ENCODE measurements around the gene KIRREL3.
A peak's percentile ranks its signal among the peaks of the same experiment; 100 is the strongest.
"Not testable (repeated sequence)": the region's sequence is repeated elsewhere in the genome, so short reads cannot be mapped to it uniquely, and the experiment has no call there.

KIRREL3 gene

GRCh38 chr11:126996036-126996804 lies 4.3 kb downstream of the KIRREL3 start:
- DNase-seq, result no peak

- no peak for DNase-seq
Measured at GRCh38 chr11:126993599-126993998, 7.0 kb downstream of the KIRREL3 start.

GRCh38 chr11:126992804-126993111 lies 7.8 kb downstream of the KIRREL3 start:
- DNase-seq, result no peak

GRCh38 chr11:126992065-126992803 lies 8.3 kb downstream of the KIRREL3 start:
- DNase-seq, result no peak

- no peak for DNase-seq
Measured at GRCh38 chr11:126991596-126991995, 9.0 kb downstream of the KIRREL3 start.

GRCh38 chr11:126990716-126991480 lies 9.7 kb downstream of the KIRREL3 start:
- no peak for DNase-seq

GRCh38 chr11:126989942-126990715 lies 10.4 kb downstream of the KIRREL3 start:
- peak; percentile 35 for DNase-seq

GRCh38 chr11:126988655-126989054 lies 11.9 kb downstream of the KIRREL3 start:
- no peak for DNase-seq

- no peak for DNase-seq
Measured at GRCh38 chr11:126981635-126982034, 18.9 kb downstream of the KIRREL3 start.

- DNase-seq, result no peak
Measured at GRCh38 chr11:126978911-126979310, 21.7 kb downstream of the KIRREL3 start.

GRCh38 chr11:126978165-126978564 lies 22.4 kb downstream of the KIRREL3 start:
- no peak for DNase-seq

- DNase-seq, result no peak
Measured at GRCh38 chr11:126973051-126973450, 27.5 kb downstream of the KIRREL3 start.

GRCh38 chr11:126971305-126971704 lies 29.3 kb downstream of the KIRREL3 start:
- DNase-seq, result no peak

- DNase-seq, result peak; percentile 2
Measured at GRCh38 chr11:126969865-126970479, 30.6 kb downstream of the KIRREL3 start.

GRCh38 chr11:126968915-126969314 lies 31.7 kb downstream of the KIRREL3 start:
- DNase-seq, result no peak

- DNase-seq, result no peak
Measured at GRCh38 chr11:126965331-126965730, 35.2 kb downstream of the KIRREL3 start.

- no peak for DNase-seq
Measured at GRCh38 chr11:126963603-126964363, 36.8 kb downstream of the KIRREL3 start.

GRCh38 chr11:126963115-126963514 lies 37.5 kb downstream of the KIRREL3 start:
- DNase-seq, result no peak

- no peak for DNase-seq
Measured at GRCh38 chr11:126959700-126960099, 40.9 kb downstream of the KIRREL3 start.

GRCh38 chr11:126956635-126957034 lies 43.9 kb downstream of the KIRREL3 start:
- no peak for DNase-seq

GRCh38 chr11:126952533-126952932 lies 48.0 kb downstream of the KIRREL3 start:
- DNase-seq, result not testable (repeated sequence)

- DNase-seq, result no peak
Measured at GRCh38 chr11:126951465-126951864, 49.1 kb downstream of the KIRREL3 start.

Measured in NCI-H1694 treated with DMSO at 0.1 percent for 48 hours (cell line).